WTC11 (cell line): Measurements from ENCODE around the gene WWOX. TPM values are rescaled to one million over a fixed set of nuclear protein-coding genes. Genes with fewer than 3 reads are reported as not detected.

Experiments used
- ATAC-seq: fragments of 200-7000 bp; cut with Tn5 transposase; 2 replicates; pipeline ENCODE4 v1.10.0; 2021; ENCODE audit warnings: mild to moderate bottlenecking, moderate library complexity
- CTCF ChIA-PET: fragments of 300-600 bp; sonication (Branson Sonifier 250); formaldehyde crosslinking; loops from one replicate; lab custom pipeline; 2021; ENCODE audit warnings: antibody characterized with exemption; lab: Charles Lee
- POLR2A ChIA-PET: fragments of 350-600 bp; sonication (Branson Sonifier 250); formaldehyde crosslinking; loops from one replicate; lab custom pipeline; 2021; ENCODE audit warnings: antibody characterized with exemption; lab: Charles Lee
- DNase-seq: peaks from one replicate; pipeline ENCODE4 v3.0.0; 2021; ENCODE audit warnings: low spot score
- H3K27ac Mint-ChIP-seq: 2 replicates; pipeline ENCODE4 v1.8.0; 2021; ENCODE audit warnings: mixed read lengths
- H3K27me3 Mint-ChIP-seq: 2 replicates; pipeline ENCODE4 v1.8.0; 2021; ENCODE audit warnings: low read depth, mild to moderate bottlenecking, moderate library complexity, mixed read lengths
- H3K36me3 Mint-ChIP-seq: 2 replicates; pipeline ENCODE4 v1.8.0; 2021; ENCODE audit warnings: mixed read lengths
- H3K4me1 Mint-ChIP-seq: 2 replicates; pipeline ENCODE4 v1.8.0; 2022; ENCODE audit warnings: mixed read lengths
- H3K4me3 Mint-ChIP-seq: 2 replicates; pipeline ENCODE4 v1.8.0; 2021; ENCODE audit warnings: mild to moderate bottlenecking, moderate library complexity, mixed read lengths
- H3K9me3 Mint-ChIP-seq: 2 replicates; pipeline ENCODE4 v1.8.0; 2021; ENCODE audit warnings: mixed read lengths
- E2F4 ChIP-seq: sonication (generic); formaldehyde crosslinking; IDR thresholded peaks from 2 replicates; pipeline ENCODE4 v1.8.1; 2022; ENCODE audit warnings: low read depth, mild to moderate bottlenecking, moderate library complexity, missing genetic modification reagents, borderline replicate concordance
- ETV6 ChIP-seq: sonication (generic); formaldehyde crosslinking; IDR thresholded peaks from 2 replicates; pipeline ENCODE4 v1.8.1; 2022; ENCODE audit warnings: mild to moderate bottlenecking, missing genetic modification reagents
- FOXP1 ChIP-seq: sonication (generic); formaldehyde crosslinking; IDR thresholded peaks from 2 replicates; pipeline ENCODE4 v1.8.0; 2022; ENCODE audit warnings: missing genetic modification reagents, mild to moderate bottlenecking, moderate library complexity, borderline replicate concordance
- FOXP4 ChIP-seq: sonication (generic); formaldehyde crosslinking; IDR thresholded peaks from 2 replicates; pipeline ENCODE4 v1.8.0; 2022; ENCODE audit warnings: mild to moderate bottlenecking, missing genetic modification reagents
- GABPB1 ChIP-seq: sonication (generic); formaldehyde crosslinking; IDR thresholded peaks from 2 replicates; pipeline ENCODE4 v1.8.1; 2023; ENCODE audit warnings: mild to moderate bottlenecking, missing genetic modification reagents
- MYBL2 ChIP-seq: sonication (generic); formaldehyde crosslinking; IDR thresholded peaks from 2 replicates; pipeline ENCODE4 v1.8.1; 2023; ENCODE audit warnings: mild to moderate bottlenecking, moderate library complexity, missing genetic modification reagents
- RELA ChIP-seq: sonication (generic); formaldehyde crosslinking; IDR thresholded peaks from 2 replicates; pipeline ENCODE4 v1.8.1; 2022; ENCODE audit warnings: missing genetic modification reagents, mild to moderate bottlenecking, borderline replicate concordance
- RORB ChIP-seq: fragments of 250-450 bp; sonication (Bioruptor Pico); IDR thresholded peaks from 2 replicates; pipeline ENCODE4 v1.9.0; 2021; ENCODE audit warnings: mild to moderate bottlenecking
- SMAD3 ChIP-seq: sonication (generic); formaldehyde crosslinking; IDR thresholded peaks from 2 replicates; pipeline ENCODE4 v1.8.0; 2022; ENCODE audit warnings: missing genetic modification reagents, mild to moderate bottlenecking, borderline replicate concordance
- SOX15 ChIP-seq: fragments of 250-450 bp; sonication (Bioruptor Pico); IDR thresholded peaks from 2 replicates; pipeline ENCODE4 v1.9.0; 2021; ENCODE audit warnings: mild to moderate bottlenecking
- TCF7 ChIP-seq: sonication (generic); formaldehyde crosslinking; IDR thresholded peaks from 2 replicates; pipeline ENCODE4 v1.8.0; 2022; ENCODE audit warnings: mild to moderate bottlenecking, low read depth, missing genetic modification reagents, moderate library complexity
- ZNF232 ChIP-seq: sonication (generic); formaldehyde crosslinking; IDR thresholded peaks from 2 replicates; pipeline ENCODE4 v1.8.0; 2022; ENCODE audit warnings: mild to moderate bottlenecking, missing genetic modification reagents
- ZNF671 ChIP-seq: fragments of 250-450 bp; sonication (Bioruptor Pico); IDR thresholded peaks from 2 replicates; pipeline ENCODE4 v1.8.0; 2021; ENCODE audit warnings: mild to moderate bottlenecking
- ZSCAN18 ChIP-seq: fragments of 250-450 bp; sonication (Bioruptor Pico); IDR thresholded peaks from 2 replicates; pipeline ENCODE4 v2.1.2; 2022; ENCODE audit warnings: mild to moderate bottlenecking, moderate library complexity
- total RNA-seq: library from RNA; stranded (reverse); gene quantifications from 3 replicates; pipeline ENCODE4 v1.2.3, GENCODE V29; 2021
- TF ChIP-seq, protein P1 (sequence below): sonication (generic); formaldehyde crosslinking; IDR thresholded peaks from 2 replicates; pipeline ENCODE4 v1.8.0; 2022; ENCODE audit warnings: mild to moderate bottlenecking, missing genetic modification reagents
- TF ChIP-seq, protein P2 (sequence below): fragments of 250-450 bp; sonication (Bioruptor Pico); IDR thresholded peaks from 2 replicates; pipeline ENCODE4 v1.9.0; 2021; ENCODE audit warnings: mild to moderate bottlenecking
- TF ChIP-seq, protein P3 (sequence below): sonication (generic); formaldehyde crosslinking; IDR thresholded peaks from 2 replicates; pipeline ENCODE4 v1.8.0; 2023; ENCODE audit warnings: missing genetic modification reagents, mild to moderate bottlenecking, borderline replicate concordance
- TF ChIP-seq, protein P4 (sequence below): sonication (generic); formaldehyde crosslinking; IDR thresholded peaks from 2 replicates; pipeline ENCODE4 v1.8.1; 2023; ENCODE audit warnings: mild to moderate bottlenecking, missing genetic modification reagents, moderate library complexity
- TF ChIP-seq, protein P5 (sequence below): sonication (generic); formaldehyde crosslinking; IDR thresholded peaks from 2 replicates; pipeline ENCODE4 v1.8.0; 2022; ENCODE audit warnings: missing genetic modification reagents

The WWOX gene
- total RNA-seq, 1 experiment from 2014 or later, result 15.7 TPM

DNA sequence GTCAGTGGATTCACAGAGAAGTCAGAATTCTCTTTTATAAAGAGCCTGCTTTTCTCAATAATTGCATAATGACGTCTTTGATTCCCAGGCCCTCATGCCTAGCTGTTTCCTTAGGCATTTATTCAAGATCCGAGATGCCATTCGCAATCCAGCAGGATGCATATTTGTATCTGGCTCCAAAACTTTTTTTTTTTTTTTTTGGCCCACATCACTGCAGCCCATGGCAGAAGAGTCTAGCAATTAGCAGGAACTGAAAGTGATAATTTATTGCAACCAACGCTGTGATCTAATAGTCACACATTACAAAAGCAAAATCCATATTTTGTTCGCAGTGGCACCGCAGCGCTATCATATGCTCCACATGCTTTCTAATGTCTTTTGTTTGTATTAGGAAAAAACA, 997.7 kb downstream of the WWOX start (continued):
- TF ChIP-seq E2F4, result no peak
- no peak for TF ChIP-seq SOX15 (CRISPR knock-in tag)
- no peak for TF ChIP-seq RORB (CRISPR knock-in tag)
- no peak for TF ChIP-seq SMAD3
- no peak for TF ChIP-seq GABPB1
- TF ChIP-seq FOXP1 (CRISPR knock-in tag), result no peak

GRCh38 chr16:79097771-79098170, 998.3 kb downstream of the WWOX start:
- ATAC-seq (no peak), DNase-seq (no peak)
- H3K4me3 Mint-ChIP-seq, result no peak overlapping the region
- peaks cover 54% of the 10 kb centered on the region for H3K4me1 Mint-ChIP-seq
- ChIA-PET POLR2A (no interaction called here), CTCF (interaction anchor here (0.6 kb wide), 1 partner anchor 530 kb away, joined by 3 read pairs; no protein-coding TSS in a partner anchor)
- H3K27ac Mint-ChIP-seq, result no peak overlapping the region
- no peaks in the 10 kb centered on the region for H3K27me3 Mint-ChIP-seq
- no peaks in the 10 kb centered on the region for H3K36me3 Mint-ChIP-seq
- H3K9me3 Mint-ChIP-seq, result no peaks in the 10 kb centered on the region
- TF ChIP-seq, protein P1, sequence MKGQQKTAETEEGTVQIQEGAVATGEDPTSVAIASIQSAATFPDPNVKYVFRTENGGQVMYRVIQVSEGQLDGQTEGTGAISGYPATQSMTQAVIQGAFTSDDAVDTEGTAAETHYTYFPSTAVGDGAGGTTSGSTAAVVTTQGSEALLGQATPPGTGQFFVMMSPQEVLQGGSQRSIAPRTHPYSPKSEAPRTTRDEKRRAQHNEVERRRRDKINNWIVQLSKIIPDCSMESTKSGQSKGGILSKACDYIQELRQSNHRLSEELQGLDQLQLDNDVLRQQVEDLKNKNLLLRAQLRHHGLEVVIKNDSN (CRISPR knock-in tag), result no peak
- no peak for TF ChIP-seq ZNF232 (CRISPR knock-in tag)
- TF ChIP-seq ETV6 (CRISPR knock-in tag), result no peak
- no peak for TF ChIP-seq ZNF671 (CRISPR knock-in tag)
- TF ChIP-seq RELA (CRISPR knock-in tag), result no peak
- TF ChIP-seq, protein P2, sequence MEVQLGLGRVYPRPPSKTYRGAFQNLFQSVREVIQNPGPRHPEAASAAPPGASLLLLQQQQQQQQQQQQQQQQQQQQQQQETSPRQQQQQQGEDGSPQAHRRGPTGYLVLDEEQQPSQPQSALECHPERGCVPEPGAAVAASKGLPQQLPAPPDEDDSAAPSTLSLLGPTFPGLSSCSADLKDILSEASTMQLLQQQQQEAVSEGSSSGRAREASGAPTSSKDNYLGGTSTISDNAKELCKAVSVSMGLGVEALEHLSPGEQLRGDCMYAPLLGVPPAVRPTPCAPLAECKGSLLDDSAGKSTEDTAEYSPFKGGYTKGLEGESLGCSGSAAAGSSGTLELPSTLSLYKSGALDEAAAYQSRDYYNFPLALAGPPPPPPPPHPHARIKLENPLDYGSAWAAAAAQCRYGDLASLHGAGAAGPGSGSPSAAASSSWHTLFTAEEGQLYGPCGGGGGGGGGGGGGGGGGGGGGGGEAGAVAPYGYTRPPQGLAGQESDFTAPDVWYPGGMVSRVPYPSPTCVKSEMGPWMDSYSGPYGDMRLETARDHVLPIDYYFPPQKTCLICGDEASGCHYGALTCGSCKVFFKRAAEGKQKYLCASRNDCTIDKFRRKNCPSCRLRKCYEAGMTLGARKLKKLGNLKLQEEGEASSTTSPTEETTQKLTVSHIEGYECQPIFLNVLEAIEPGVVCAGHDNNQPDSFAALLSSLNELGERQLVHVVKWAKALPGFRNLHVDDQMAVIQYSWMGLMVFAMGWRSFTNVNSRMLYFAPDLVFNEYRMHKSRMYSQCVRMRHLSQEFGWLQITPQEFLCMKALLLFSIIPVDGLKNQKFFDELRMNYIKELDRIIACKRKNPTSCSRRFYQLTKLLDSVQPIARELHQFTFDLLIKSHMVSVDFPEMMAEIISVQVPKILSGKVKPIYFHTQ (CRISPR knock-in tag), result no peak
- TF ChIP-seq, protein P3, sequence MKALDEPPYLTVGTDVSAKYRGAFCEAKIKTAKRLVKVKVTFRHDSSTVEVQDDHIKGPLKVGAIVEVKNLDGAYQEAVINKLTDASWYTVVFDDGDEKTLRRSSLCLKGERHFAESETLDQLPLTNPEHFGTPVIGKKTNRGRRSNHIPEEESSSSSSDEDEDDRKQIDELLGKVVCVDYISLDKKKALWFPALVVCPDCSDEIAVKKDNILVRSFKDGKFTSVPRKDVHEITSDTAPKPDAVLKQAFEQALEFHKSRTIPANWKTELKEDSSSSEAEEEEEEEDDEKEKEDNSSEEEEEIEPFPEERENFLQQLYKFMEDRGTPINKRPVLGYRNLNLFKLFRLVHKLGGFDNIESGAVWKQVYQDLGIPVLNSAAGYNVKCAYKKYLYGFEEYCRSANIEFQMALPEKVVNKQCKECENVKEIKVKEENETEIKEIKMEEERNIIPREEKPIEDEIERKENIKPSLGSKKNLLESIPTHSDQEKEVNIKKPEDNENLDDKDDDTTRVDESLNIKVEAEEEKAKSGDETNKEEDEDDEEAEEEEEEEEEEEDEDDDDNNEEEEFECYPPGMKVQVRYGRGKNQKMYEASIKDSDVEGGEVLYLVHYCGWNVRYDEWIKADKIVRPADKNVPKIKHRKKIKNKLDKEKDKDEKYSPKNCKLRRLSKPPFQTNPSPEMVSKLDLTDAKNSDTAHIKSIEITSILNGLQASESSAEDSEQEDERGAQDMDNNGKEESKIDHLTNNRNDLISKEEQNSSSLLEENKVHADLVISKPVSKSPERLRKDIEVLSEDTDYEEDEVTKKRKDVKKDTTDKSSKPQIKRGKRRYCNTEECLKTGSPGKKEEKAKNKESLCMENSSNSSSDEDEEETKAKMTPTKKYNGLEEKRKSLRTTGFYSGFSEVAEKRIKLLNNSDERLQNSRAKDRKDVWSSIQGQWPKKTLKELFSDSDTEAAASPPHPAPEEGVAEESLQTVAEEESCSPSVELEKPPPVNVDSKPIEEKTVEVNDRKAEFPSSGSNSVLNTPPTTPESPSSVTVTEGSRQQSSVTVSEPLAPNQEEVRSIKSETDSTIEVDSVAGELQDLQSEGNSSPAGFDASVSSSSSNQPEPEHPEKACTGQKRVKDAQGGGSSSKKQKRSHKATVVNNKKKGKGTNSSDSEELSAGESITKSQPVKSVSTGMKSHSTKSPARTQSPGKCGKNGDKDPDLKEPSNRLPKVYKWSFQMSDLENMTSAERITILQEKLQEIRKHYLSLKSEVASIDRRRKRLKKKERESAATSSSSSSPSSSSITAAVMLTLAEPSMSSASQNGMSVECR (CRISPR knock-in tag), result no peak
- TF ChIP-seq TCF7 (CRISPR knock-in tag), result no peak
- TF ChIP-seq ZSCAN18 (CRISPR knock-in tag), result no peak
- TF ChIP-seq FOXP4, result no peak
- TF ChIP-seq, protein P4, sequence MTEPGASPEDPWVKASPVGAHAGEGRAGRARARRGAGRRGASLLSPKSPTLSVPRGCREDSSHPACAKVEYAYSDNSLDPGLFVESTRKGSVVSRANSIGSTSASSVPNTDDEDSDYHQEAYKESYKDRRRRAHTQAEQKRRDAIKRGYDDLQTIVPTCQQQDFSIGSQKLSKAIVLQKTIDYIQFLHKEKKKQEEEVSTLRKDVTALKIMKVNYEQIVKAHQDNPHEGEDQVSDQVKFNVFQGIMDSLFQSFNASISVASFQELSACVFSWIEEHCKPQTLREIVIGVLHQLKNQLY (CRISPR knock-in tag), result no peak
- TF ChIP-seq, protein P5, sequence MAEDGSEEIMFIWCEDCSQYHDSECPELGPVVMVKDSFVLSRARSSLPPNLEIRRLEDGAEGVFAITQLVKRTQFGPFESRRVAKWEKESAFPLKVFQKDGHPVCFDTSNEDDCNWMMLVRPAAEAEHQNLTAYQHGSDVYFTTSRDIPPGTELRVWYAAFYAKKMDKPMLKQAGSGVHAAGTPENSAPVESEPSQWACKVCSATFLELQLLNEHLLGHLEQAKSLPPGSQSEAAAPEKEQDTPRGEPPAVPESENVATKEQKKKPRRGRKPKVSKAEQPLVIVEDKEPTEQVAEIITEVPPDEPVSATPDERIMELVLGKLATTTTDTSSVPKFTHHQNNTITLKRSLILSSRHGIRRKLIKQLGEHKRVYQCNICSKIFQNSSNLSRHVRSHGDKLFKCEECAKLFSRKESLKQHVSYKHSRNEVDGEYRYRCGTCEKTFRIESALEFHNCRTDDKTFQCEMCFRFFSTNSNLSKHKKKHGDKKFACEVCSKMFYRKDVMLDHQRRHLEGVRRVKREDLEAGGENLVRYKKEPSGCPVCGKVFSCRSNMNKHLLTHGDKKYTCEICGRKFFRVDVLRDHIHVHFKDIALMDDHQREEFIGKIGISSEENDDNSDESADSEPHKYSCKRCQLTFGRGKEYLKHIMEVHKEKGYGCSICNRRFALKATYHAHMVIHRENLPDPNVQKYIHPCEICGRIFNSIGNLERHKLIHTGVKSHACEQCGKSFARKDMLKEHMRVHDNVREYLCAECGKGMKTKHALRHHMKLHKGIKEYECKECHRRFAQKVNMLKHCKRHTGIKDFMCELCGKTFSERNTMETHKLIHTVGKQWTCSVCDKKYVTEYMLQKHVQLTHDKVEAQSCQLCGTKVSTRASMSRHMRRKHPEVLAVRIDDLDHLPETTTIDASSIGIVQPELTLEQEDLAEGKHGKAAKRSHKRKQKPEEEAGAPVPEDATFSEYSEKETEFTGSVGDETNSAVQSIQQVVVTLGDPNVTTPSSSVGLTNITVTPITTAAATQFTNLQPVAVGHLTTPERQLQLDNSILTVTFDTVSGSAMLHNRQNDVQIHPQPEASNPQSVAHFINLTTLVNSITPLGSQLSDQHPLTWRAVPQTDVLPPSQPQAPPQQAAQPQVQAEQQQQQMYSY, result no peak
- no peak for TF ChIP-seq MYBL2 (CRISPR knock-in tag)
- TF ChIP-seq SOX15 (CRISPR knock-in tag), result no peak
